HG02938 (cell line): ENCODE data around the gene PODXL2.
"Not testable (repeated sequence)": the region's sequence is repeated elsewhere in the genome, so short reads cannot be mapped to it uniquely, and the experiment has no call there.

Experiments
- ATAC-seq: cut with Tn5 transposase; IDR thresholded peaks from one replicate; pipeline ENCODE4 v1.9.1; 2021; ENCODE audit warnings: mild to moderate bottlenecking, moderate library complexity; ENCODE audit not compliant: unreplicated experiment

PODXL2 gene

DNA sequence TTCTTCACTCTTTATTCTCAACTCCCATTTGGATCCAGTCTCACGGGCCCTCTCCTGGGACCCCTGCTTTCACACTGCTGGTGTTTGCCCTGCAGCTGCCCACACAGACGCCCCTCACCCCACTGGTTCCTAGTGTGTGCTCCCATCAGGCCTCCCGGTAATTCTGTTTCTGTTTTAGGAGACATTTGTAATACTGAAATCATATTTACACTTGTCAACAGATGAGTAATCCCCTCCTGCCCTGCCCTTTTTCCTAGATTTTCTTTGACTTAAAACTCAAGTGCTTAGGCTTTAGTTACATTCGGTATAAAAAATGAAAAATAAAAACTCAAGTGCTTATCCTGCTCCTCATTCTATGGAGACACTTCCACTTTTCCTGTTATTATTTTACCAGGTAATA lies 25.4 kb downstream of the PODXL2 start:
- no peak for ATAC-seq

DNA sequence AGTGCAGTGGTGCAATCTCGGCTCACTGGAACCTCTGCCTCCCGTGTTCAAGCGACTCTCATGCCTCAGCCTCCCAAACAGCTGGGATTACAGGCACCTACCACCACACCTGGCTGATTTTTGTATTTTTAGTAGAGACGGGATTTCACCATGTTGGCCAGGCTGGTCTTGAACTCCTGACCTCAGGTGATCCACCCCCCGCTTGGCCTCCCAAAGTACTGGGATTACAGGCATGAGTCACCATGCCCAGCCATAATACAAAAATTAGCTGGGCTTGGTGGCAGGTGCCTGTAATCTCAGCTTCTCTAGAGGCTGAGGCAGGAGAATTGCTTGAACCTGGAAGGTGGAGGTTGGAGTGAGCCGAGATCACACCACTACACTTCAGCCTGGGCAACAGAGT lies 26.0 kb downstream of the PODXL2 start:
- not testable (repeated sequence) for ATAC-seq

DNA sequence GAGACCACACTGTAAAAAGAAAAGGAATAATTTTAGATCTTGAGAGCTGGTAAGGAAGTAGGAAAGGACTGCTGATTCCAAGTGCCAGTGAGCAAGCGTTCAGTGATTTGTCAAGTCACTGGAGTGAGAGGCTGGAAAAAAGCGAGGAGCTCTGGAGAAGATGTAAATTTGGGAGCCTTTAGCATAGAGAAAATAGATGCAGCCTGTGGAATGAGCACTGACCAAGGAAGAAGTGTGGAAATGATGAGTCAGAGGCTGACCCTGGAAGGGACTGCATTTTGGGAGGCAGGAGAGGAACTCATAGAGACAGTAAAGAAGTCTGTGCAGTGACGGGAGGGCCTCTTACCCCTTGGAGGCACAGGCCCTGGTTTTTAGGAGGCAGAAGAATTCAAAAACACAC lies 26.7 kb downstream of the PODXL2 start:
- ATAC-seq = no peak

DNA sequence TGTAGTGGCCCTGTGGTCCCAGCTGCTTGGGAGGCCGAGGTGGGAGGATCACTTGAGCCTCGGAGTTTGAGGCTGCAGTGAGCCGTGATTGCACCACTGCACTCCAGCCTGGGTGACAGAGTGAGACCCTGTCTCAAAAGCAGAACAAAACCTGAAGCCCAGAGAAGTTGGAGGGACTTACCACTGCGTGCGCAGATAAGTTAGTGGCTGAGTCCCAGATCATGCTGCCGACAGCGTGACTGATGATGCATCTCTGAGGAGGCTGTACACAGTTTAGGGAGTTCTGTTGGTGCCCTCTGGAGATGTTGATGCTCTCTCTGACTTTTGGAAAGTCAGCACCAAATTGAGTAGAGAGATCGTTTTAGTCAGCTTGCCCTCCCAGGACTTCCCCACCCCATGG lies 27.9 kb downstream of the PODXL2 start:
- no peak for ATAC-seq

- no peak for ATAC-seq
These were observed 29.2 kb downstream of the PODXL2 start for GRCh38 chr3:127658234-127658633.

- no peak for ATAC-seq
These were observed 31.8 kb downstream of the PODXL2 start for GRCh38 chr3:127660621-127661251.

DNA sequence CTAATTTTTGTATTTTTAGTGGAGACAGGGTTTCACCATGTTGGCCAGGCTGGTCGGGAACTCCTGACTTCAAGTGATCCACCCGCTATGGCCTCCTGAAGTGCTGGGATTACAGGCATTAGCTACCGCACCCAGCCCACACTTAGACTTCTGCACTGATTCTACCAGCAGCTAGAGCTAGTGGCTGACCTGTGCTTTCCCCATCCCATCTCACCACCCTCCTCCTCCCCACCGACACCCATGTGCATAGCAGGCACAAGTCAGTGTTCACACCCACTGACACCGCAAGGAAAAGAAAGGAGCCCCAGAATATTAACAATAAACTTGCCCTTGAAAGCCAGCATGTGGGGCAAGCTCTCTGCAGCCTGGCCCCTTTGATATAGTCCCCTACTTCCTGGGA lies 32.6 kb downstream of the PODXL2 start:
- ATAC-seq = no peak

DNA sequence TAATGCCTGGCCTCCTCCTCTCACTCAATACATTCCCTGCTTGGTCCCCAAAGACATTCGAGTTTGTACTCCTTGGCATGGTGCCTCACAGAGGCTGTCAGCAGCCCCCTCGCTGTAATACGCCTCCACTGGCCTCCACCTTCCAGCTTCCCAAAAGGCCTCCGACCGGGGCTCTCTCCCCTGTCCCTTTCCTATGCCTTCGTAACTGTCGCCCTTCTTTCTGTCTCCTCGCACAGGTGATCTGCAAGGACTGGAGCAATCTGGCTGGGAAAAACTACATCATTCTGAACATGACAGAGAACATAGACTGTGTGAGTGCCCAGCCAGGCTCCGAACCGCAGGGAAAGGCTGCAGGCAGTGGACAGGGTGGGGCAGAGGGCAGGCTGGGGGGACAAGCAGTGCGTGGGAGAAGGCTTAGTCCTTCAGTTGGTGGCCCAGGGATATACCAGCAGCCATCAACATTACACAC lies 33.0 kb downstream of the PODXL2 start:
- ATAC-seq = no peak

DNA sequence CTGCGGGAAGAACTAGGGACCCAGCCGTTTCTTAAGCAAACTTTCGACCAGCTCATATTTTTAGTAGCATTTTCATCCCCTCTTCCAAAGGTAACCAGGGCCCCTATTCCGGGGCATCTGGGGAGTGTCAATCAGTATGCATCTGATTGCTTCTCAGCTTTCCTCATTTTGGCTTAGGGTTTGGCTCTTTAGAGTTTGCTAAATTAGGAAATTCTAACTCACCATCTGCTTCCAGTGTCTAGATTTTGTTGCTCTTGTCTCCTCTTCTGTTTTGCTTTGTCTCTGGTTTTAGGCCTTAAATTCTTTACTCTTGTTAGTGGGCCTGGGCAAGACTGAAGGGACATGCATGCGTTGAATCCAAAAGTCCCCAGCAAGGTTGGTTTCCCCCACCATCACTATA lies 34.2 kb downstream of the PODXL2 start:
- ATAC-seq = no peak

DNA sequence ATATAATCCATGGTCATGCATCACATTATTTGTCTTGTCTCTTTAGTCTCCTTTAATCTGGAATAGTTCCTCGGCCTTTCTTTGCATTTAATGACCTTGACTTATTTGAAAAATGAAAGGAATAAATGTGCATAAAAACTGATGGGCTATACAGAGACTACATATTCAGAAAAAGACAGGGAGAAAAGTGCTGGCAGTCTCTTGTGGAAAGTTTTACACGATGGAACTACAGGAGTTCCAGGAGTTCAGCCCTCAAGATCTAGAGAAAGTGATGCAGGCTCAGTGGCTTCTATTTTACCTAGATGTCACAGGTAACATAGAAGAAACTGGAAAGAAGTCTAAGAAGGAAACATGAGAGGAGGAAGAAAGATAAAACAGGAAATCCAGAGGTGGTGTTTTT lies 36.2 kb downstream of the PODXL2 start:
- no peak for ATAC-seq

DNA sequence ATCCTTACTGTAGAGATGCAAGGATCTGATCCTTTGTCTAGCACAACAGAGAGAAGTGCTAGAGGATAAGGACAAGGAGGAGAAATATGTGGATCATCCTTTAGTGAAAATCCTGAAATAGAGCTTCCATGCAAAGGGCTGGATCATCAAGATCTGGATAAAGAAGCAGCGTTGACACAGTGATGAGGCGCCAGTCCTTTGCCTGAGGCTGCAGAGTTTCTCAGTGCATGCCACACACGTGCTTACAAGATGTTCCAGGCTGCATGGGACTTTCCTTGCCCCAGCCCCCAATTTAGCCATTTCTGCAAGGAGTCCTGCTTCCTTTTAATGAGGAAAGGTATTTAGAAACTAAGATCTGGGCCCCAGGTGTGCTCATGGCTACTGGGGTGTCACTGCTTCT lies 36.6 kb downstream of the PODXL2 start:
- ATAC-seq = no peak

DNA sequence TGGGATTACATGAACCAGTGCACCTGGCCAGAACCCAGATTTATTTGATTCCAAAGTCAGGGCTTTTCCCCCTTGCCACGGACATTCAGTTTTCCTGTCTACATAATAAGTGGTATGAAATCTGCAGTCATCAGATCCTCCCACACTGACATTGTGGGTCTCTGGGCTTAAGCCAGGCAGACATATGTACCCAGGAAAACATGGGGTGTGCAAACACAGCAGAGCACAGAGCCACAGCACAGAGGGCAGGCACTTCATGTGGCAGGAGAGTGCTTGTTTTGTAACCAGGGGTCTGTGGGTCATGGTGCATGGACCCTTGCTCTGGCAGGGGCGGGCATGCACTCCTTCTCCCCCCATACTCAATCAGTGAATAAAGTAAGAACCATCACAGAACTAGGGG lies 37.7 kb downstream of the PODXL2 start:
- no peak for ATAC-seq

GRCh38 chr3:127667119-127667681 lies 38.2 kb downstream of the PODXL2 start:
- no peak for ATAC-seq

- ATAC-seq = no peak
These were observed 39.9 kb downstream of the PODXL2 start for GRCh38 chr3:127668906-127669305.

GRCh38 chr3:127669541-127670228 lies 40.7 kb downstream of the PODXL2 start:
- no peak for ATAC-seq

DNA sequence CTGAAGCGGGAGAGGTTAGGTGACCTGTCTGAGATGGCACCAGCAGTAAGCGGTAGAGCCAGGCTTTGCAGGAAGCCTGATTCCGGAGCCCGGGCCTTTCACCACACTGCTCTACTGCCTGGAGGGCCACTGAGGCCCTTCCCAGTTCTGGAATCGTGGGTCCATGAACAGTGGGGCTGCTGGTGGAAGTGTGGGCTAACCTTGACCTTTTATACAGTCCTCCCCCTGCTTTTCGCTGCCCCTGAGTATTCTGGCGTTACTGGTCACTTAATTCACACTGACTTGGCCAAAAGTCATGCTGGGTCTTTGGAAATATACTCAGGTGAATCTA lies 41.2 kb downstream of the PODXL2 start:
- ATAC-seq = no peak

- no peak for ATAC-seq
These were observed 42.0 kb downstream of the PODXL2 start for GRCh38 chr3:127670761-127671522.

- peak; percentile 12 for ATAC-seq
These were observed 42.8 kb downstream of the PODXL2 start for GRCh38 chr3:127671523-127672428.

DNA sequence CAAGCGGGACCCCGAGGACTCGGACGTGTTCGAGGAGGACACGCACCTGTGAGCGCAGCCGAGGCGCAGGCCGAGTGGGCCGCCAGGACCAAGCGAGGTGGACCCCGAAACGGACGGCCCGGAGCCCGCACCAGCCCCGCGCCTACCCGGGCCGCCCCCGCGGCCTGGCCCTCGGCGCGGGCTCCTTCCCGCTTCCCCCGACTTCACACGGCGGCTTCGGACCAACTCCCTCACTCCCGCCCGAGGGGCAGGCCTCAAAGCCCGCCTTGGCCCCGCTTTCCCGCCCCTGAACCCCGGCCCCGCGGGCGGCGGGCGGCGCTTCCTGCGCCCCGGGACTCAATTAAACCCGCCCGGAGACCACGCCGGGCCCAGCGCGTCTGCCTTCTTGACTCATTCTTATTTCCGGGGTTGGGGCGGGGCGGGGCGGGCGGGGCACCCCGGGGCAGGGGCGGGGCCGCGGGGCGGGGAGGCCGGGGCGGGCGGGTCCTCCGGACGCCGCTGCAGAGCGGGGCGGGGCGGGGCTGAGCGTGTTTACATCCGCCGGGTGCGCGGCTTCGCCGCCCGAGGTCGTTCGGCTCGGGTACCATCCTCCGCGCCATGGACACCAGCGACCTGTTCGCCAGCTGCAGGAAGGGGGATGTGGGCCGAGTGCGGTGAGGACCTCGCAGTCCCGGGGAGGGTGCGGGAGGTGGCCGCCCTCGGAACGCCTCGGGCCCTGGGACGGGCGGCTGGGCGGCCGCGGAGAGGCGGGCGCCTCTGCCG lies 43.6 kb downstream of the PODXL2 start, which contains the start of gene ABTB1:
Gene ABTB1, plus strand, starts transcription at position 524 of the 762 bp plus-strand sequence. Its CDS starts 74 bp downstream, at position 598.
- ATAC-seq = peak; percentile 67
